Tibial artery (tissue), 4 donors: ENCODE results near the gene TAB2.
"Not testable (repeated sequence)": the region's sequence is repeated elsewhere in the genome, so short reads cannot be mapped to it uniquely, and the experiment has no call there.

Experiments used
- DNase-seq, 2 donors: peaks; one replicate each; pipeline ENCODE4 v3.0.0-alpha.2; 2019
- H3K27ac ChIP-seq, 2 donors: fragments of 200-600 bp; sonication (generic) in 1 of 2; 1 replicate in 1 of 2; 2 replicates in 1 of 2; pipeline ENCODE4 v1.5.1; 2018 to 2019; ENCODE audit warnings: mild to moderate bottlenecking in 1 of 2
- H3K27me3 ChIP-seq, 2 donors: fragments of 200-600 bp; sonication (generic) in 1 of 2; one replicate each; pipeline versions ENCODE4 v1.5.1 to v1.6.0; 2016 to 2019
- H3K36me3 ChIP-seq, 3 donors: fragments of 200-600 bp; sonication (generic) in 2 of 3; one replicate each; pipeline ENCODE4 v1.5.1; 2016 to 2019; ENCODE audit warnings: mild to moderate bottlenecking in 2 of 3
- H3K4me1 ChIP-seq, 4 donors: fragments of 200-600 bp; sonication (generic) in 2 of 4; 1 replicate in 3 of 4; 2 replicates in 1 of 4; pipeline ENCODE4 v1.5.1; 2016 to 2019
- H3K4me3 ChIP-seq, 2 donors: fragments of 200-600 bp; sonication (generic) in 1 of 2; 1 replicate in 1 of 2; 2 replicates in 1 of 2; pipeline ENCODE4 v1.5.1; 2018 to 2019; ENCODE audit warnings: mild to moderate bottlenecking in 2 of 2
- H3K9me3 ChIP-seq, 3 donors: fragments of 200-600 bp; sonication (generic) in 1 of 3; one replicate each; pipeline ENCODE4 v1.5.1; 2016 to 2019
- CTCF ChIP-seq, 2 experiments: fragments of 200-600 bp in 1 of 2; fragments of 450-650 bp in 1 of 2; IDR thresholded peaks; one replicate each; pipeline ENCODE4 v1.5.1; 2017 to 2019; ENCODE audit warnings: antibody characterized with exemption in 2 of 2, mild to moderate bottlenecking in 1 of 2, moderate library complexity in 1 of 2
- intact Hi-C: fragments of 100-400 bp; cut with DNase I; formaldehyde crosslinking; loops from one replicate; pipeline ENCODE4 v1.15.0; 2023; ENCODE audit warnings: low total_unique reads

TAB2 gene

GRCh38 chr6:149340200-149340599, 22.7 kb downstream of the TAB2 start:
- no peaks in the 10 kb centered on the region for H3K27me3 ChIP-seq
- H3K4me3 ChIP-seq = no peak overlapping the region
- no peaks in the 10 kb centered on the region for H3K9me3 ChIP-seq
- no peak for TF ChIP-seq CTCF (IDR thresholded peaks at IDR 0.05)
- DNase-seq = no peak
- no peaks in the 10 kb centered on the region for H3K36me3 ChIP-seq
- no peak overlapping the region for H3K27ac ChIP-seq
- intact Hi-C loops = no loop called here
- peaks cover 0 to 79% (median 34%) of the 10 kb centered on the region in 4 donors for H3K4me1 ChIP-seq

GRCh38 chr6:149342525-149342924, 25.0 kb downstream of the TAB2 start:
- no peaks in the 10 kb centered on the region for H3K27me3 ChIP-seq
- H3K27ac ChIP-seq = no peak overlapping the region
- no peak for DNase-seq
- H3K9me3 ChIP-seq = no peaks in the 10 kb centered on the region
- TF ChIP-seq CTCF (IDR thresholded peaks at IDR 0.05) = no peak
- no peak overlapping the region for H3K4me3 ChIP-seq
- intact Hi-C loops = no loop called here
- H3K4me1 ChIP-seq = peaks cover 0 to 56% (median 25%) of the 10 kb centered on the region in 4 donors
- H3K36me3 ChIP-seq = no peaks in the 10 kb centered on the region

- Histone ChIP-seq H3K27ac (no peak overlapping the region), H3K4me1 (peaks cover 0 to 46% (median 20%) of the 10 kb centered on the region in 4 donors), H3K27me3 (no peaks in the 10 kb centered on the region), H3K9me3 (no peaks in the 10 kb centered on the region), H3K4me3 (no peak overlapping the region), H3K36me3 (no peaks in the 10 kb centered on the region)
- no peak for TF ChIP-seq CTCF (IDR thresholded peaks at IDR 0.05)
- intact Hi-C loops = no loop called here
- DNase-seq = no peak
Measured at GRCh38 chr6:149343501-149343900, 26.0 kb downstream of the TAB2 start.

GRCh38 chr6:149346078-149346477, 28.6 kb downstream of the TAB2 start:
- peaks cover 0 to 29% (median 15%) of the 10 kb centered on the region in 4 donors for H3K4me1 ChIP-seq
- no peaks in the 10 kb centered on the region for H3K36me3 ChIP-seq
- H3K27ac ChIP-seq = no peak overlapping the region
- no peaks in the 10 kb centered on the region for H3K9me3 ChIP-seq
- no peak for DNase-seq
- intact Hi-C loops = no loop called here
- no peaks in the 10 kb centered on the region for H3K27me3 ChIP-seq
- TF ChIP-seq CTCF (IDR thresholded peaks at IDR 0.05) = no peak
- H3K4me3 ChIP-seq = no peak overlapping the region

- Histone ChIP-seq H3K4me1 (peaks cover 0 to 19% (median 8%) of the 10 kb centered on the region in 4 donors), H3K27ac (no peak overlapping the region), H3K27me3 (no peaks in the 10 kb centered on the region), H3K36me3 (no peaks in the 10 kb centered on the region), H3K4me3 (no peak overlapping the region), H3K9me3 (no peaks in the 10 kb centered on the region)
- no peak for DNase-seq
- intact Hi-C loops = no loop called here
- TF ChIP-seq CTCF (IDR thresholded peaks at IDR 0.05) = no peak
Measured at GRCh38 chr6:149347067-149347466, 29.6 kb downstream of the TAB2 start.

GRCh38 chr6:149349279-149349678, 31.8 kb downstream of the TAB2 start:
- intact Hi-C loops = not testable (repeated sequence)

More at GRCh38 chr6:149349279-149349678, 31.8 kb downstream of the TAB2 start:
- not testable (repeated sequence) for H3K36me3 ChIP-seq, H3K4me3 ChIP-seq, H3K27me3 ChIP-seq, H3K4me1 ChIP-seq, H3K9me3 ChIP-seq, H3K27ac ChIP-seq, DNase-seq
